Hematopoietic multipotent progenitor cell treated with erythropoietin and hydrocortisone succinate and interleukin-3 and kit ligand, for 8 days (in vitro differentiated cells): Measurements from ENCODE around the gene DGUOK.
"Not testable (repeated sequence)": the region's sequence is repeated elsewhere in the genome, so short reads cannot be mapped to it uniquely, and the experiment has no call there.

Source experiments
- DNase-seq: peaks from one replicate; pipeline ENCODE4 v3.0.0-alpha.2; 2015

DGUOK gene

GRCh38 chr2:73926493-73927327 lies at the start of gene DGUOK:
TSS of gene DGUOK (plus strand) at chr2:73926880. CDS start at chr2:73926911, 31 bp downstream.
- peak; percentile 100 for DNase-seq

GRCh38 chr2:73877071-73877802 lies 49.4 kb upstream of the DGUOK start:
- DNase-seq: no peak

- not testable (repeated sequence) for DNase-seq
Measured at GRCh38 chr2:73877984-73878383, 48.7 kb upstream of the DGUOK start.

GRCh38 chr2:73885406-73885805 lies 41.3 kb upstream of the DGUOK start:
- DNase-seq: no peak

GRCh38 chr2:73886357-73886756 lies 40.3 kb upstream of the DGUOK start:
- DNase-seq: no peak

GRCh38 chr2:73887596-73888353 lies 38.9 kb upstream of the DGUOK start:
- DNase-seq: not testable (repeated sequence)

- DNase-seq: no peak
Measured at GRCh38 chr2:73888388-73888787, 38.3 kb upstream of the DGUOK start.

- DNase-seq: no peak
Measured at GRCh38 chr2:73889206-73889605, 37.5 kb upstream of the DGUOK start.

- no peak for DNase-seq
Measured at GRCh38 chr2:73890301-73891092, 36.2 kb upstream of the DGUOK start.

- no peak for DNase-seq
Measured at GRCh38 chr2:73891276-73891901, 35.3 kb upstream of the DGUOK start.

GRCh38 chr2:73892631-73893329 lies 33.9 kb upstream of the DGUOK start, which contains the start of gene ACTG2:
TSS of gene ACTG2 (plus strand) at chr2:73893008. CDS start at chr2:73901312, 8,304 bp downstream.
- no peak for DNase-seq

- no peak for DNase-seq
Measured at GRCh38 chr2:73893764-73894474, 32.8 kb upstream of the DGUOK start.

GRCh38 chr2:73894475-73894850 lies 32.2 kb upstream of the DGUOK start:
- DNase-seq: no peak

GRCh38 chr2:73894877-73895276 lies 31.8 kb upstream of the DGUOK start:
- no peak for DNase-seq

- no peak for DNase-seq
Measured at GRCh38 chr2:73895473-73895872, 31.2 kb upstream of the DGUOK start.

GRCh38 chr2:73896362-73897239 lies 30.1 kb upstream of the DGUOK start:
- DNase-seq: no peak

GRCh38 chr2:73897240-73897583 lies 29.5 kb upstream of the DGUOK start:
- DNase-seq: no peak

- no peak for DNase-seq
Measured at GRCh38 chr2:73897934-73898333, 28.7 kb upstream of the DGUOK start.

- DNase-seq: no peak
Measured at GRCh38 chr2:73899801-73900336, 26.8 kb upstream of the DGUOK start.
